NCI-H345 (cell line): ENCODE results near the gene PGAM1.
"Not testable (repeated sequence)": the region's sequence is repeated elsewhere in the genome, so short reads cannot be mapped to it uniquely, and the experiment has no call there.

ENCODE experiments used
- DNase-seq: peaks from one replicate; lab custom pipeline; 2025; lab: John Stamatoyannopoulos, UW

Gene PGAM1

GRCh38 chr10:97425964-97426775 lies at the start of gene PGAM1:
TSS of gene PGAM1 (plus strand) at chr10:97426191. CDS start at chr10:97426308, 117 bp downstream.
- DNase-seq, result peak; percentile 91

GRCh38 chr10:97376413-97376812 lies 49.6 kb upstream of the PGAM1 start:
- DNase-seq, result no peak

- DNase-seq, result no peak
Observed at GRCh38 chr10:97378933-97379921, 46.8 kb upstream of the PGAM1 start.

- DNase-seq, result no peak
Observed at GRCh38 chr10:97380516-97380915, 45.5 kb upstream of the PGAM1 start.

DNA sequence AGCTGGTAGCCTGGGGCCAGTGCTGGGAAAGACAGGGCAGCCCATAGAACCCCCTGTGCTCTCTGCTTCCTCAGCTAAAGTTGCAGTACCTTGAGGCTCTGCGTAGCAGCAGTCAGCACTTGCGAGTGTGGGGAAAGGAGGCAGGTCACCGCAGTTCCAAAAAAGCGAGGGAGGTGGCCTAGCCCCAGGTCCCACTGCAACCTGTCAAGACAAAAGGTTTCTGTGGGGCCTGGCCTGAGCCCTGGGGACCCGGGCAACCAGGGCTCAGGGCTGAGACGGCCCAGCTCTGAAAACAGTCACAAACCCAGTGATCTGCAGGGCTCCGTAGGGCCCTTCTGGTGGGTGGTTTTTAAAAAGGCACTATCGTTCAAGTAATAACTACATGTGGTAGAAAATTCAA lies 44.4 kb upstream of the PGAM1 start:
- no peak for DNase-seq

- DNase-seq, result no peak
Observed at GRCh38 chr10:97383159-97383558, 42.8 kb upstream of the PGAM1 start.

DNA sequence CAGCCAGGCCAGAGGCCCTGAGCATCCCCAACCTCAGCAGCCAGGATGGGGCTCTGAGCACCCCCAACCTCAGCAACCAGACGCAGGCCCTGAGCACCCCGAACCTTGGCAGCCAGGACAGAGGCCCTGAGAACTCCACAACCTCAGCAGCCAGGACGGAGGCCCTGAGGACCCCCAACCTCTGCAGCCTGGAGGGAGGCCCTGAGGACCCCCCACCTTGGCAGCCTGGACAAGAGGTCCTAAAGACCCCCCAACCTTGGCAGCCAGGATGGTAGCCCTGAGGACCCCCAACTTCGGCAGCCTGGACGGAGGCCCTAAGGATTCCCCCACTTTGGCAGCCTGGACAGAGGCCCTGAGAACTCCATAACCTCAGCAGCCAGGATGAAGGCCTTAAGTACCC lies 41.8 kb upstream of the PGAM1 start:
- no peak for DNase-seq

DNA sequence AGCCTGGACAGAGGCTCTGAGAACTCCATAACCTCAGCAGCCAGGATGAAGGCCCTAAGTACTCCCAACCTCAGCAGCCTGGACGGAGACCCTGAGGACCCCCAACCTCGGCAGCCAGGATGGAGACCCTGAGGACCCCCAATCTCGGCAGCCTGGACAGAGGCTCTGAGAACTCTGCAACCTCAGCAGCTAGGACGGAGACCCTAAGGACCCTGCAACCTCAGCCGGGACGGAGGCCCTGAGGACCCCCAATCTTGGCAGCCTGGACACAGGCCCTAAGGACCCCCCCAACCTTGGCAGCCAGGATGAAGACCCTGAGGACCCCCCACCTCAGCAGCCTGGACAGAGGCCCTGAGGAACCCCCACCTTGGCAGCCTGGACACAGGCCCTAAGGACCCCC lies 41.4 kb upstream of the PGAM1 start:
- no peak for DNase-seq

DNA sequence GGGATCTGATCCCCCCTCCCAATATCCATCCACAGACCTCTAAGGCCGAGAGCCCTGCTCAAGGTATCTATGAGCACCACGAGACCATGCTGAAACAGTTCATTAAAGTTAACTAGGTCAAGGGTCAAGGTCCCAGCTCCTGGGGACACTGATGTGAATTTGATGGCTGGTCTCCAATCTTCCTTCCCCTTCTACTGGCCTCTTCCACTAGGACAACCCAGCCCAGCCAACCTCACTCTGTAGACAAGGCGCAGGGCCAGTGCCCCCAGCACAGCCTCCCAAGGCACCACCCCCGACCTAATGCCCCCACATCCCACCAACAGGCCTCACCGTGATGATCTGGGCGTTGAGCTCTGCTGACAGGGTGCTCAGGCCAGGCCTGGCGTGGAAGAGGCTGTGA lies 40.4 kb upstream of the PGAM1 start:
- no peak for DNase-seq

- DNase-seq, result no peak
Observed at GRCh38 chr10:97388152-97388551, 37.8 kb upstream of the PGAM1 start.

GRCh38 chr10:97390091-97390490 lies 35.9 kb upstream of the PGAM1 start:
- DNase-seq, result no peak

- DNase-seq, result no peak
Observed at GRCh38 chr10:97393034-97393573, 32.9 kb upstream of the PGAM1 start.

GRCh38 chr10:97396056-97396455 lies 29.9 kb upstream of the PGAM1 start:
- DNase-seq, result no peak

DNA sequence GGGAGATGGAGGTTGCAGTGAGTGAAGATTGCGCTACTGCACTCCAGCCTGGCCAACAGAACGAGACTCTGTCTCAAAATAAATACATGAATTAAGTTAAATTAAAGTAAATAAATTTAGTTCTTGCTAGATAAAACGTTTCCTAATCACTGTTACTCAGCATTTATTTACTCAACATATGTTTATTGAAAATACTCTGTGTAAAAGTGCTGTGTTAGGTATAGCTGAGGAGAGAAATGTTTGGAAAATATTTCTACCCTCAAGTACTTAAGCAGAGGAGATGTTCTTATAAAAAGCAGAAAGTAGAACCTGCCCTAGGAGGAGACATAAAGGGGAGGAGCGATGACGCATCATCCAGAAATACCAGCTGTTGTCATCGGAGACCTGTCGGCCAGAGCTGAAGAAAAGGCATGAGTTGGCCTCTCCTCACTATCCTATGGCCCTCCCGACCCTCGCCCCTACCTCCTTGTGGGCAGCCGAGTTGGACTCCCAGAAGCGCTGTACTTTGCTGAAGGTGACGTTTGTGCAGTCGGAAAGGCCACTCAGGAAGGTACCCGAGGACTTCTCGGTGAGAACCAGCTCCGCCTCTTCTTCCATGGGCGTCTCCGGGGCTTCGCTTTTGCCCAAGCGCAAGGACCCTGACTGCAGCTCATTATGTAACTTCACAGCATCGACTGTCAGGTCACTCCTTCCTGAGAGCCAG lies 26.0 kb upstream of the PGAM1 start:
- DNase-seq, result no peak

GRCh38 chr10:97400665-97401454 lies 25.1 kb upstream of the PGAM1 start, which contains the start of gene RRP12:
TSS of gene RRP12 (minus strand) at chr10:97401340. CDS start at chr10:97401231, 109 bp downstream.
- DNase-seq, result peak; percentile 94

DNA sequence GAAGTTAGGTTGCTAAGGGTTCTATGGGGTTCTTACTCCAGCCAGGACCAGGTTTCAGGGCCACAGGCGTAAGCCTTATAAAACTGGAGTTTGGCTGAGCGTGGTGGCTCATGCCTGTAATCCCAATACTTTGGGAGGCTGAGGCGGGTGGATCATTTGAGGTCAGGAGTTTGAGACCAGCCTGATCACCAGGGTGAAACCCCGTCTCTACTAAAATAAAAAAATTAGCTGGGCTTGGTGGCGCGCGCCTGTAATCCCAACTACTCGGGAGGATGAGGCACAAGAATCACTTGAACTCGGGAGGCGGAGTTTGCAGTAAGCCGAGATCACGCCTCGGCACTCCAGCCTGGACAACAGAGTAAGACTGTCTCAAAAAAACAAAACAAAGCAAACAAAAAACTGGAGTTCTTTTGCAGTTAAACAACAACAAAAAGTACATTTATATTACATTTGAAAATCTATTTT lies 24.5 kb upstream of the PGAM1 start:
- no peak for DNase-seq

GRCh38 chr10:97404044-97404443 lies 21.9 kb upstream of the PGAM1 start:
- no peak for DNase-seq

GRCh38 chr10:97406064-97406463 lies 19.9 kb upstream of the PGAM1 start:
- no peak for DNase-seq

DNA sequence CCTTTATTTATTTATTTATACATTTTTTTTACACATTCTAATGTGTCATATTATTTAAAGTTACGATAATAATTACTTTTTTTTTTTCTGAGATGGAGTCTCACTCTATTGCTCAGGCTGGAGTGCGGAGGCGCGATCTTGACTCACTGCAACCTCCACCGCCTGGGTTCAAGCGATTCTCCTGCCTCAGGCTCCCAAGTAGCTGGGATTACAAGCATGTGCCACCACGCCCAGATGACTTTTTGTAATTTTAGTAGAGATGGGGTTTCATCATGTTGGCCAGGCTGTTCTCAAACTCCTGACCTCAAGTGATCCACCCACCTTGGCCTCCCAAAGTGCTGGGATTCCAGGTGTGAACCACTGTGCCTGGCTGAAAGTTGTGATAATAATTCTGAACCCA lies 19.5 kb upstream of the PGAM1 start:
- DNase-seq, result not testable (repeated sequence)

DNA sequence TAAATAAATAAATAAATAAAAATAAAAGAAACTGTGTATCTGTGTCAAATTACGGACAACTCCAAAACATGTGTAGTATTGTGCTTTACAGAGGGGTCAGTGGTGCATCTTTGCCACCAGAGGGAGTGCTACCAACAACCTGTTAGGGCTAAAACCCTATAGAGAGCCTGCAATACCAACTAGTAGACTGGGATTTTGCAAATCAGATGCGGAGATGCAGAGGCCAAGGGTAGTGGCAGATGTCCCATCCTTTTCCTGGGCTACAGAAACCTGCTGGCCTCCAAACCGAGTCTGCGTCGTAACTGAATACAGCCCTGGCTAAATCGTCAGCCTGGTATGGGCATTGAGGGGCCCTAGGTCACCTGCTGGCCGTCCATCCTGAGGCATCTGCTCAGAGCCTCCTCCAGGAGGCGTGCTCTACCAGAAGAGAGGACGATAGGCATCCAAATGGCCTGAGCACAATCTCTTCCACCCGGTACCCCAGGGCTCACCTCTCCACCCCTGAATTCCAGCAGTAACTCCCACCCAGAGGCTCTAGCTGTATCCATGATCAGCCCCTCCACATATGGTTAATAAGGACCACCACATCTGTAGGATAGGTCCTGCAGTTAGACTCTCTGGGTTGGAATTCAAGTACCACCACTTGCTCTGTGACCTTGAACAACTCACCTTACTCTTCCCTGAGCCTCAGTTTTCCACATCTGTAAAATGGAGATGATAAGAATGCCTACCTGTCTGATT lies 18.6 kb upstream of the PGAM1 start:
- DNase-seq, result peak; percentile 62
